H9 (cell line): ENCODE measurements around the gene PDE1A. TPM values are rescaled to one million over a fixed set of nuclear protein-coding genes. Genes with fewer than 3 reads are reported as not detected.

Experiments
- DNase-seq: peaks from one replicate; pipeline ENCODE4 v3.0.0-alpha.2; 2017
- H2AFZ ChIP-seq: one replicate; pipeline ENCODE4 v1.6.1; 2013; ENCODE audit warnings: mild to moderate bottlenecking, low read length, control low read depth, moderate library complexity
- H2AK5ac ChIP-seq: 2 replicates; pipeline ENCODE4 v1.6.1; 2013; ENCODE audit warnings: low read length, control low read depth, mixed read lengths; ENCODE audit not compliant: insufficient read length
- H2BK120ac ChIP-seq: one replicate; pipeline ENCODE4 v1.6.1; 2013; ENCODE audit warnings: low read depth, mild to moderate bottlenecking, low read length, control low read depth, inconsistent platforms; ENCODE audit not compliant: poor library complexity, severe bottlenecking
- H2BK12ac ChIP-seq: 2 replicates; pipeline ENCODE4 v1.6.1; 2013; ENCODE audit warnings: low read length, control low read depth, mixed read lengths, low read depth; ENCODE audit not compliant: insufficient read length
- H2BK15ac ChIP-seq: 2 replicates; pipeline ENCODE4 v1.6.1; 2013; ENCODE audit warnings: low read depth, low read length, control low read depth
- H2BK20ac ChIP-seq: one replicate; pipeline ENCODE4 v1.6.1; 2013; ENCODE audit warnings: low read depth, mild to moderate bottlenecking, low read length, control low read depth, inconsistent platforms; ENCODE audit not compliant: poor library complexity, severe bottlenecking
- H2BK5ac ChIP-seq: 2 replicates; pipeline ENCODE4 v1.6.1; 2013; ENCODE audit warnings: low read length, control low read depth, mixed read lengths; ENCODE audit not compliant: insufficient read length
- H3K14ac ChIP-seq: 2 replicates; pipeline ENCODE4 v1.6.1; 2013; ENCODE audit warnings: low read length, control low read depth; ENCODE audit not compliant: insufficient read depth
- H3K18ac ChIP-seq: 2 replicates; pipeline ENCODE4 v1.6.1; 2013; ENCODE audit warnings: low read depth, mild to moderate bottlenecking, mixed read lengths, low read length, control low read depth; ENCODE audit not compliant: insufficient read length
- H3K23ac ChIP-seq: 2 replicates; pipeline ENCODE4 v1.6.1; 2013; ENCODE audit warnings: low read length, control low read depth, mixed read lengths, low read depth; ENCODE audit not compliant: insufficient read length
- H3K23me2 ChIP-seq: 2 replicates; pipeline ENCODE4 v1.6.1; 2013; ENCODE audit warnings: low read depth, mild to moderate bottlenecking, mixed read lengths, low read length, control low read depth; ENCODE audit not compliant: insufficient read length, poor library complexity, severe bottlenecking
- H3K27ac ChIP-seq: 2 replicates; pipeline ENCODE4 v1.5.1; 2013; ENCODE audit warnings: low read length, control low read depth, mixed read lengths, low read depth; ENCODE audit not compliant: insufficient read length
- H3K27me3 ChIP-seq: 2 replicates; pipeline ENCODE4 v1.6.1; 2013; ENCODE audit warnings: low read length, control low read depth, inconsistent platforms; ENCODE audit not compliant: insufficient read depth
- H3K4ac ChIP-seq: 2 replicates; pipeline ENCODE4 v1.6.1; 2013; ENCODE audit warnings: low read depth, mild to moderate bottlenecking, control low read depth, inconsistent platforms, low read length, moderate library complexity
- H3K4me1 ChIP-seq: 2 replicates; pipeline ENCODE4 v1.6.1; 2013; ENCODE audit warnings: low read length, control low read depth, inconsistent platforms; ENCODE audit not compliant: insufficient read depth
- H3K4me2 ChIP-seq: 2 replicates; pipeline ENCODE4 v1.6.1; 2013; ENCODE audit warnings: low read length, control low read depth, mixed read lengths; ENCODE audit not compliant: insufficient read length, insufficient read depth
- H3K56ac ChIP-seq: 2 replicates; pipeline ENCODE4 v1.6.1; 2013; ENCODE audit warnings: low read depth, mild to moderate bottlenecking, mixed read lengths, low read length, control low read depth; ENCODE audit not compliant: insufficient read length
- H3K79me1 ChIP-seq: 2 replicates; pipeline ENCODE4 v1.6.1; 2013; ENCODE audit warnings: low read depth, mild to moderate bottlenecking, moderate library complexity, low read length, control low read depth, inconsistent platforms; ENCODE audit not compliant: insufficient read depth, poor library complexity, severe bottlenecking
- H3K79me2 ChIP-seq: 2 replicates; pipeline ENCODE4 v1.6.1; 2013; ENCODE audit warnings: low read length, control low read depth, inconsistent platforms; ENCODE audit not compliant: insufficient read depth
- H3K9ac ChIP-seq: 2 replicates; pipeline ENCODE4 v1.6.1; 2013; ENCODE audit warnings: low read length, control low read depth, mixed read lengths; ENCODE audit not compliant: insufficient read length; ENCODE audit errors: extremely low read depth
- H3K9me3 ChIP-seq: one replicate; pipeline ENCODE4 v1.6.1; 2013; ENCODE audit warnings: low read depth, low read length, inconsistent platforms; ENCODE audit not compliant: control insufficient read depth
- H3T11ph ChIP-seq: one replicate; pipeline ENCODE4 v1.6.1; 2013; ENCODE audit warnings: mild to moderate bottlenecking, low read length, control low read depth, inconsistent platforms
- H4K20me1 ChIP-seq: one replicate; pipeline ENCODE4 v1.6.1; 2013; ENCODE audit not compliant: control insufficient read depth, insufficient read length, insufficient read depth
- H4K5ac ChIP-seq: 2 replicates; pipeline ENCODE4 v1.6.1; 2013; ENCODE audit warnings: low read depth, mild to moderate bottlenecking, mixed read lengths, low read length, control low read depth; ENCODE audit not compliant: insufficient read length
- H4K8ac ChIP-seq: replicated peaks from 2 replicates; pipeline ENCODE4 v1.6.1; 2013; ENCODE audit warnings: low read length, control low read depth, mixed read lengths, low read depth; ENCODE audit not compliant: insufficient read length
- H4K91ac ChIP-seq: 2 replicates; pipeline ENCODE4 v1.6.1; 2013; ENCODE audit warnings: low read depth, mild to moderate bottlenecking, moderate library complexity, mixed read lengths, low read length, control low read depth; ENCODE audit not compliant: insufficient read length
- H3K27ac Mint-ChIP-seq, 3 experiments: 2 replicates in 2 of 3; 3 replicates in 1 of 3; pipeline ENCODE4 v1.8.0; 2020 to 2021; ENCODE audit warnings: mixed read lengths in 3 of 3, mild to moderate bottlenecking in 1 of 3, moderate library complexity in 1 of 3
- H3K27me3 Mint-ChIP-seq: 2 replicates; pipeline ENCODE4 v1.8.0; 2021; ENCODE audit warnings: low read depth, mild to moderate bottlenecking, moderate library complexity, mixed read lengths
- H3K36me3 Mint-ChIP-seq, 3 experiments: 2 replicates in 2 of 3; 3 replicates in 1 of 3; pipeline ENCODE4 v1.8.0; 2020 to 2021; ENCODE audit warnings: low read depth in 3 of 3, mixed read lengths in 3 of 3; ENCODE audit not compliant: insufficient read depth in 1 of 3
- H3K4me1 Mint-ChIP-seq, 2 experiments: 2 replicates each; pipeline ENCODE4 v1.8.0; 2020; ENCODE audit warnings: mixed read lengths in 2 of 2
- H3K4me3 Mint-ChIP-seq, 2 experiments: 2 replicates in 1 of 2; 3 replicates in 1 of 2; pipeline ENCODE4 v1.8.0; 2020 to 2021; ENCODE audit warnings: mild to moderate bottlenecking in 2 of 2, mixed read lengths in 2 of 2, moderate library complexity in 1 of 2
- H3K9me3 Mint-ChIP-seq, 2 experiments: 2 replicates in 1 of 2; 3 replicates in 1 of 2; pipeline ENCODE4 v1.8.0; 2020; ENCODE audit warnings: mild to moderate bottlenecking in 2 of 2, mixed read lengths in 2 of 2, moderate library complexity in 1 of 2
- CTCF ChIP-seq: fragments of 200-600 bp; sonication (generic); conservative IDR thresholded peaks from 3 replicates; pipeline ENCODE4 v1.8.0; 2021; ENCODE audit warnings: antibody characterized with exemption, mild to moderate bottlenecking
- WGBS: extraction: QIAGEN DNeasy Blood & Tissue Kit; methylation state at CpG from one replicate; pipeline ENCODE4 v1.1.7; 2013; ENCODE audit warnings: missing lambda C conversion rate, low lambda C conversion rate, mixed read lengths; ENCODE audit not compliant: insufficient read length; ENCODE audit errors: extremely low coverage; 5-methylcytosine and 5-hydroxymethylcytosine counted together
- total RNA-seq: library from RNA; stranded (reverse); gene quantifications from 2 replicates; pipeline ENCODE4 v1.2.1, GENCODE V29; 2021

The PDE1A gene
- total RNA-seq, 1 experiment from 2014 or later, result 0.11 TPM

- no peak overlapping the region for H3K4me3 Mint-ChIP-seq
- no peak overlapping the region for H3K4ac ChIP-seq
- H3K9me3 Mint-ChIP-seq, result no peaks in the 10 kb centered on the region; a peak in 3 of 5 replicates
- H3K56ac ChIP-seq, result no peak overlapping the region
- H2BK15ac ChIP-seq, result no peak overlapping the region
- no peak overlapping the region for H4K5ac ChIP-seq
- H3K4me1 Mint-ChIP-seq, result no peaks in the 10 kb centered on the region
- no peak overlapping the region for H3K23ac ChIP-seq
- H3K9me3 ChIP-seq, result no peaks in the 10 kb centered on the region
- H3K27ac ChIP-seq, result no peak overlapping the region
- no peak for TF ChIP-seq CTCF
- no peak overlapping the region for H2AFZ ChIP-seq
- H3K36me3 Mint-ChIP-seq, result peaks cover 0 to 1% (median 0%) of the 10 kb centered on the region in 3 experiments; a peak in 1 of 7 replicates
- H3K27me3 ChIP-seq, result no peaks in the 10 kb centered on the region
- H3K14ac ChIP-seq, result no peak overlapping the region
- H3K9ac ChIP-seq, result no peak overlapping the region
- no peaks in the 10 kb centered on the region for H3K79me2 ChIP-seq
- no peak overlapping the region for H3K18ac ChIP-seq
- H2BK5ac ChIP-seq, result no peak overlapping the region
- H4K20me1 ChIP-seq, result no peaks in the 10 kb centered on the region
- no peak for DNase-seq
- H3K23me2 ChIP-seq, result no peaks in the 10 kb centered on the region
- no peak overlapping the region for H2BK20ac ChIP-seq
- H3K4me2 ChIP-seq, result no peak overlapping the region
- H3K27me3 Mint-ChIP-seq, result no peaks in the 10 kb centered on the region
- H4K91ac ChIP-seq, result no peak overlapping the region
- H3K27ac Mint-ChIP-seq, result no peak overlapping the region
- H3K79me1 ChIP-seq, result no peaks in the 10 kb centered on the region
- H2AK5ac ChIP-seq, result no peak overlapping the region
- H3T11ph ChIP-seq, result no peak overlapping the region
- H3K4me1 ChIP-seq, result no peaks in the 10 kb centered on the region
- no peak overlapping the region for H2BK12ac ChIP-seq
- H2BK120ac ChIP-seq, result no peak overlapping the region
- WGBS, result no CpG with 5 or more reads among the region's 1 CpG
- no peak overlapping the region for H4K8ac ChIP-seq
These were observed 36.9 kb upstream of the PDE1A start for GRCh38 chr2:182463760-182464159.
